Left ventricle myocardium superior (tissue), 1 donor: ENCODE results near the gene DENND1A. TPM values are rescaled to one million over a fixed set of nuclear protein-coding genes. Genes with fewer than 3 reads are reported as not detected.
"Not testable (repeated sequence)": the region's sequence is repeated elsewhere in the genome, so short reads cannot be mapped to it uniquely, and the experiment has no call there.

Source experiments
- ATAC-seq: fragments of 200-7000 bp; cut with Tn5 transposase; one replicate; pipeline ENCODE4 v1.9.1; 2020; ENCODE audit warnings: mild to moderate bottlenecking, moderate library complexity
- DNase-seq: peaks from one replicate; pipeline ENCODE4 v3.0.0-alpha.2; 2020
- intact Hi-C: fragments of 100-400 bp; cut with micrococcal nuclease; formaldehyde crosslinking; loops from one replicate; pipeline ENCODE4 v1.11.0; 2022
- long read RNA-seq: library from polyadenylated mRNA; unstranded; transcript quantifications from one replicate; pipeline ENCODE4 v2.0.0, GENCODE V29; 2021
- total RNA-seq: library from RNA; stranded (reverse); fragmentation: NEBNext Ultra II Directional; extraction: Animal tissue kit (Norgen Biotek cat#: 25700); gene quantifications from one replicate; pipeline ENCODE4 v1.2.1, GENCODE V29; 2021
- donor health status: DM: no; HTN: yes; CAD: no; lungs with severe emphysema.

Gene DENND1A
- total RNA-seq: 12.9 TPM
- long read RNA-seq, partial matches to known transcripts: 2 of 18 reads
- long read RNA-seq, other reads (novel, unspliced or antisense): 14 of 18 reads

- intact Hi-C loops: no loop called here
- DNase-seq (peak; percentile 97), ATAC-seq (peak; percentile 98)
These were observed at the start of gene DENND1A for GRCh38 chr9:123929870-123930831. Gene DENND1A, minus strand, starts transcription at chr9:123930126. Its CDS starts 221 bp downstream, at chr9:123929905.

GRCh38 chr9:123978981-123979380 is 49.1 kb upstream of the DENND1A start:
- DNase-seq: no peak
- no peak for ATAC-seq
- intact Hi-C loops: no loop called here

- DNase-seq, ATAC-seq, intact Hi-C loops: not testable (repeated sequence)
These were observed 46.7 kb upstream of the DENND1A start for GRCh38 chr9:123976579-123976978.

- ATAC-seq (no peak), DNase-seq (no peak)
- intact Hi-C loops: no loop called here
These were observed 45.9 kb upstream of the DENND1A start for GRCh38 chr9:123975871-123976270.

- intact Hi-C loops: no loop called here
- ATAC-seq (no peak), DNase-seq (no peak)
These were observed 44.5 kb upstream of the DENND1A start for GRCh38 chr9:123974471-123974870.

- intact Hi-C loops: no loop called here
- ATAC-seq (no peak), DNase-seq (no peak)
These were observed 43.8 kb upstream of the DENND1A start for GRCh38 chr9:123973590-123974223.

GRCh38 chr9:123972618-123973017 is 42.7 kb upstream of the DENND1A start:
- intact Hi-C loops: no loop called here
- DNase-seq (no peak), ATAC-seq (no peak)

- no peak for ATAC-seq
- no peak for DNase-seq
- intact Hi-C loops: no loop called here
These were observed 37.4 kb upstream of the DENND1A start for GRCh38 chr9:123967323-123967722.

GRCh38 chr9:123965801-123966686 is 36.1 kb upstream of the DENND1A start:
- DNase-seq (no peak), ATAC-seq (no peak)
- intact Hi-C loops: no loop called here

GRCh38 chr9:123964761-123965160 is 34.8 kb upstream of the DENND1A start:
- ATAC-seq (no peak), DNase-seq (no peak)
- intact Hi-C loops: no loop called here

GRCh38 chr9:123960965-123961364 is 31.0 kb upstream of the DENND1A start:
- ATAC-seq: no peak
- intact Hi-C loops: no loop called here

GRCh38 chr9:123960366-123960765 is 30.4 kb upstream of the DENND1A start:
- no peak for DNase-seq
- intact Hi-C loops: no loop called here
- ATAC-seq: no peak

More at GRCh38 chr9:123960965-123961364, 31.0 kb upstream of the DENND1A start:
- no peak for DNase-seq

- no peak for ATAC-seq
- intact Hi-C loops: no loop called here
- DNase-seq: no peak
These were observed 29.9 kb upstream of the DENND1A start for GRCh38 chr9:123959787-123960186.

GRCh38 chr9:123957731-123958130 is 27.8 kb upstream of the DENND1A start:
- intact Hi-C loops: no loop called here
- no peak for ATAC-seq
- DNase-seq: no peak

- intact Hi-C loops: no loop called here
- DNase-seq (no peak), ATAC-seq (no peak)
These were observed 27.3 kb upstream of the DENND1A start for GRCh38 chr9:123957168-123957721.

GRCh38 chr9:123955637-123956036 is 25.7 kb upstream of the DENND1A start:
- ATAC-seq (no peak), DNase-seq (no peak)
- intact Hi-C loops: no loop called here

- peak; percentile 36 for DNase-seq
- ATAC-seq: peak; percentile 34
- intact Hi-C loops: no loop called here
These were observed 24.8 kb upstream of the DENND1A start for GRCh38 chr9:123954518-123955280.
